ENCODE measurements around the gene ABHD14A.
A peak's percentile ranks its signal among the peaks of the same experiment; 100 is the strongest.

Gene ABHD14A

GRCh38 chr3:51997935-51998596, 23.2 kb downstream of the ABHD14A start:
- TF ChIP-seq CTCF (IDR thresholded peaks at IDR 0.05), result no peak
- H3K4me3 ChIP-seq (ENCODE audit: low read depth, low read length), result no peak overlapping the region
- no peak overlapping the region for H3K4me2 ChIP-seq (ENCODE audit: low read length)
- peaks cover 10% of the 10 kb centered on the region for H3K4me1 ChIP-seq
- no peak overlapping the region for H3K27ac ChIP-seq
- H3K9me3 ChIP-seq (ENCODE audit: control insufficient read depth, low read length), result no peaks in the 10 kb centered on the region
- H3K9ac ChIP-seq, result no peak overlapping the region
- H2AFZ ChIP-seq, result no peak overlapping the region
- no peaks in the 10 kb centered on the region for H3K36me3 ChIP-seq (ENCODE audit: control insufficient read depth, insufficient read depth, low read length)
- no peaks in the 10 kb centered on the region for H3K27me3 ChIP-seq (ENCODE audit: control insufficient read depth, insufficient read depth, low read length)
- peaks cover 5% of the 10 kb centered on the region for H3K79me2 ChIP-seq

DNA sequence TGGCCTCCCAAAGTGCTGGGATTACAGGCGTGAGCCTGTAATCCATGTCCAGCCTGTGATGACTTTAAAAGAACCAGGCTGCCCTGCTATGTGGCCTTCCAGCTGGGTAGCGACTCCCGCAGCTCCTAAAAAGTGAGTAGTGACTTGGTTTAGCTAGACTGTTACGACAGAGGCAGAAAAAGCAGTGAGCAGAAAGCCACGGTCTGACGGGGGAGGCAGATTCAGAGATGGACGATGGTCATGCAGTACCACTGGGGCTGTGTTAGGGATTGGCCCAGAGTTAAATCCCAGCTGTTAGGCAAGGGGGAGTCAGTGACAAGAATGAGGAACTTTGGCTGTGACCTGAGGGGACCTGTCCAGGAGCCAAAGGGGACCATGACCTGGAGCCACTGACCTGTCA, 23.9 kb downstream of the ABHD14A start:
- TF ChIP-seq CTCF (IDR thresholded peaks at IDR 0.05), result no peak
- H3K4me2 ChIP-seq (ENCODE audit: low read length), result no peak overlapping the region
- H3K27me3 ChIP-seq (ENCODE audit: control insufficient read depth, insufficient read depth, low read length), result no peaks in the 10 kb centered on the region
- no peak overlapping the region for H3K9ac ChIP-seq
- H3K4me3 ChIP-seq (ENCODE audit: low read depth, low read length), result no peak overlapping the region
- H3K36me3 ChIP-seq (ENCODE audit: control insufficient read depth, insufficient read depth, low read length), result no peaks in the 10 kb centered on the region
- H3K9me3 ChIP-seq (ENCODE audit: control insufficient read depth, low read length), result no peaks in the 10 kb centered on the region
- no peak overlapping the region for H3K27ac ChIP-seq
- peaks cover 5% of the 10 kb centered on the region for H3K79me2 ChIP-seq
- H2AFZ ChIP-seq, result no peak overlapping the region
- H3K4me1 ChIP-seq, result peaks cover 10% of the 10 kb centered on the region

- TF ChIP-seq CTCF (IDR thresholded peaks at IDR 0.05), result no peak
- Histone ChIP-seq H3K27me3 (ENCODE audit: control insufficient read depth, insufficient read depth, low read length) (no peaks in the 10 kb centered on the region), H3K27ac (no peak overlapping the region), H3K9ac (no peak overlapping the region), H2AFZ (no peak overlapping the region), H3K36me3 (ENCODE audit: control insufficient read depth, insufficient read depth, low read length) (no peaks in the 10 kb centered on the region), H3K4me1 (peaks cover 1% of the 10 kb centered on the region), H3K9me3 (ENCODE audit: control insufficient read depth, low read length) (no peaks in the 10 kb centered on the region), H3K4me3 (ENCODE audit: low read depth, low read length) (no peak overlapping the region), H3K79me2 (no peaks in the 10 kb centered on the region), H3K4me2 (ENCODE audit: low read length) (no peak overlapping the region)
Measured at GRCh38 chr3:51999846-52000245, 25.0 kb downstream of the ABHD14A start.

GRCh38 chr3:52001443-52001974, 26.6 kb downstream of the ABHD14A start:
- no peaks in the 10 kb centered on the region for H3K9me3 ChIP-seq (ENCODE audit: control insufficient read depth, low read length)
- no peak overlapping the region for H3K4me3 ChIP-seq (ENCODE audit: low read depth, low read length)
- H3K4me2 ChIP-seq (ENCODE audit: low read length), result peak overlapping the region; percentile 47
- H3K27ac ChIP-seq, result no peak overlapping the region
- H3K79me2 ChIP-seq, result no peaks in the 10 kb centered on the region
- H2AFZ ChIP-seq, result peak overlapping the region; percentile 16
- no peaks in the 10 kb centered on the region for H3K36me3 ChIP-seq (ENCODE audit: control insufficient read depth, insufficient read depth, low read length)
- H3K27me3 ChIP-seq (ENCODE audit: control insufficient read depth, insufficient read depth, low read length), result no peaks in the 10 kb centered on the region
- no peak overlapping the region for H3K9ac ChIP-seq
- H3K4me1 ChIP-seq, result peaks cover 12% of the 10 kb centered on the region
- TF ChIP-seq CTCF (IDR thresholded peaks at IDR 0.05), result peak; percentile 96

DNA sequence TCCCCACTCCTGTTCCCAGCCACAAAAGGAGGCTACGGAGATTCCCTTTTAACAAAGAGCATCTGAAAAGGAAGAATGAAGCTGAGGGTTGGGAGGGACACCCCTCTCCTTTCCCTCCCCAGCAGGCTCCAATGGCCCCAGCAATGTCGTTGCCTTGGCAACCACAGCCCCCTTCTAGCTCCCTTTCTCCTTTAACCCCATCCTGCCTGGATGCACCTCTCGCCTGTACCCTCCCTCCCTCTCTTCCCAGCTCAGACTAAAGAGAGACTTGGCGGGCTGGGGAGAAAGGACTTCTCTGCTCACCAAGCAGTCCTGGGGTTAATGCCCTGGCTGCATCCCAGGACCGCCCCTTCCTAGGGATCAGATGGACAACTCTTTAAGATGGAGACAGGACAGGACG, 27.9 kb downstream of the ABHD14A start:
- no peak overlapping the region for H2AFZ ChIP-seq
- TF ChIP-seq CTCF (IDR thresholded peaks at IDR 0.05), result no peak
- no peaks in the 10 kb centered on the region for H3K36me3 ChIP-seq (ENCODE audit: control insufficient read depth, insufficient read depth, low read length)
- no peaks in the 10 kb centered on the region for H3K27me3 ChIP-seq (ENCODE audit: control insufficient read depth, insufficient read depth, low read length)
- no peak overlapping the region for H3K9ac ChIP-seq
- H3K4me1 ChIP-seq, result peaks cover 13% of the 10 kb centered on the region
- H3K79me2 ChIP-seq, result no peaks in the 10 kb centered on the region
- no peaks in the 10 kb centered on the region for H3K9me3 ChIP-seq (ENCODE audit: control insufficient read depth, low read length)
- H3K27ac ChIP-seq, result no peak overlapping the region
- no peak overlapping the region for H3K4me2 ChIP-seq (ENCODE audit: low read length)
- H3K4me3 ChIP-seq (ENCODE audit: low read depth, low read length), result no peak overlapping the region

Data from parathyroid adenoma (tissue), 2 donors.